ENCODE results near the gene SMAD2.

The SMAD2 gene

GRCh38 chr18:47926101-47926850 lies 4.2 kb downstream of the SMAD2 start:
- no peak for DNase-seq (ENCODE audit: low read depth)
- H3K4me3 ChIP-seq (replicated peaks; ENCODE audit: low read depth, low read length), result no peak overlapping the region
- TF ChIP-seq, protein P1, sequence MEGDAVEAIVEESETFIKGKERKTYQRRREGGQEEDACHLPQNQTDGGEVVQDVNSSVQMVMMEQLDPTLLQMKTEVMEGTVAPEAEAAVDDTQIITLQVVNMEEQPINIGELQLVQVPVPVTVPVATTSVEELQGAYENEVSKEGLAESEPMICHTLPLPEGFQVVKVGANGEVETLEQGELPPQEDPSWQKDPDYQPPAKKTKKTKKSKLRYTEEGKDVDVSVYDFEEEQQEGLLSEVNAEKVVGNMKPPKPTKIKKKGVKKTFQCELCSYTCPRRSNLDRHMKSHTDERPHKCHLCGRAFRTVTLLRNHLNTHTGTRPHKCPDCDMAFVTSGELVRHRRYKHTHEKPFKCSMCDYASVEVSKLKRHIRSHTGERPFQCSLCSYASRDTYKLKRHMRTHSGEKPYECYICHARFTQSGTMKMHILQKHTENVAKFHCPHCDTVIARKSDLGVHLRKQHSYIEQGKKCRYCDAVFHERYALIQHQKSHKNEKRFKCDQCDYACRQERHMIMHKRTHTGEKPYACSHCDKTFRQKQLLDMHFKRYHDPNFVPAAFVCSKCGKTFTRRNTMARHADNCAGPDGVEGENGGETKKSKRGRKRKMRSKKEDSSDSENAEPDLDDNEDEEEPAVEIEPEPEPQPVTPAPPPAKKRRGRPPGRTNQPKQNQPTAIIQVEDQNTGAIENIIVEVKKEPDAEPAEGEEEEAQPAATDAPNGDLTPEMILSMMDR (IDR thresholded peaks at IDR 0.05; ENCODE audit: low read length, missing control alignments), result no peak

DNA sequence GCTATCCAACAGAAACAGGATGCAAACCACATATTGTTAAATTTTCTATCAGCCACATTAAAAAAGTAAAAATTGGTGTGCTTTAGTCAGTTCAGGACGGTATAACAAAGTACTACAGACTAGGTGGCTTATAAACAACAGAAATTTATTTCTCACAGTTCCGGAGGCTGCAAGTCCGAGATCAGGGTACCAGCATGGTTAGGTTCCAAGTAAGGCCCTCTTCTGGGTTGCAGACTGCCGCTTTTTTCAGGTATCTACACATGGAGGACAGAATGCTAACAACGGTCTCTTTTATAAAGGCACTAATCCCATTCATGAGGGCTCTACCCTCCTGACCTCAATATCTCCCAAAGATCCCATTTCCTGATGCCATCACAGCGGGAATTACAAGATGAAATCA lies 10.5 kb downstream of the SMAD2 start:
- TF ChIP-seq, protein P1 (IDR thresholded peaks at IDR 0.05; ENCODE audit: low read length, missing control alignments), result no peak
- no peak for DNase-seq (ENCODE audit: low read depth)
- H3K4me3 ChIP-seq (replicated peaks; ENCODE audit: low read depth, low read length), result no peak overlapping the region

DNA sequence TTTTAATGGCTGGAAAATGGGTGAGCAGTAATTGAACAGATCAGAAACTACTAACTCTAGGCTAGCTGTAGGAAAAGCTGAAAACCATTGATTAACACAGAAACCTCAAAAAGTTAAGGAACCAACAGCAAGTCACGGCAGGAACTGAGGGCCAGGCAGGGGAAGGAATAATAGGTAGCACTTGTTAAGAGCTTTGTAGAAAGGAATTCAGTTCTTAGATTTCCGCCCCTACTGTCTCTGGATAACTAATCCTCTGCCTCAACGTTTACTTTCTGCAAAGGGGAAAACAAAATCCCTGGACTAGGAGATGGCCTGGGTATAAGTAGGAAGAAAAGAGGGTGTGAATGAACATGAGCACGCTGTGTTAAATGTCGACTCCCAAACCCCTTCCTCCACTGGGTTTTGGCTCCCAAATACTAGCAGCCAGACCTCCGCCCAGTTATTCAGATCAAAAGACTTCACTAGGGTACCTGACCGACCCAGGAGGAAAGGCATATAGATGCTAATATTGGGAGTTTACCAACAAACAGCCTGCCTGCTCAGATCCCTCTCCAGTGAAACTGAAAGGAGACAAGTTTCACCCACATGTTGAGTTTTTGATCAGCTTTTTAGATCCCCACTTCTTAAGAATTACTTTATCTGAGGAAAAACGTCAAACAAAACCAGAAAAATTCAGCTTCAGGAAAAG lies 12.4 kb downstream of the SMAD2 start:
- DNase-seq (ENCODE audit: low read depth), result no peak
- no peak overlapping the region for H3K4me3 ChIP-seq (replicated peaks; ENCODE audit: low read depth, low read length)
- TF ChIP-seq, protein P1 (IDR thresholded peaks at IDR 0.05; ENCODE audit: low read length, missing control alignments), result no peak

- H3K4me3 ChIP-seq (replicated peaks; ENCODE audit: low read depth, low read length), result no peak overlapping the region
- TF ChIP-seq, protein P1 (IDR thresholded peaks at IDR 0.05; ENCODE audit: low read length, missing control alignments), result no peak
- no peak for DNase-seq (ENCODE audit: low read depth)
Observed at GRCh38 chr18:47915930-47916329, 14.5 kb downstream of the SMAD2 start.

GRCh38 chr18:47915229-47915628 lies 15.2 kb downstream of the SMAD2 start:
- no peak overlapping the region for H3K4me3 ChIP-seq (replicated peaks; ENCODE audit: low read depth, low read length)
- TF ChIP-seq, protein P1 (IDR thresholded peaks at IDR 0.05; ENCODE audit: low read length, missing control alignments), result no peak
- DNase-seq (ENCODE audit: low read depth), result no peak

DNA sequence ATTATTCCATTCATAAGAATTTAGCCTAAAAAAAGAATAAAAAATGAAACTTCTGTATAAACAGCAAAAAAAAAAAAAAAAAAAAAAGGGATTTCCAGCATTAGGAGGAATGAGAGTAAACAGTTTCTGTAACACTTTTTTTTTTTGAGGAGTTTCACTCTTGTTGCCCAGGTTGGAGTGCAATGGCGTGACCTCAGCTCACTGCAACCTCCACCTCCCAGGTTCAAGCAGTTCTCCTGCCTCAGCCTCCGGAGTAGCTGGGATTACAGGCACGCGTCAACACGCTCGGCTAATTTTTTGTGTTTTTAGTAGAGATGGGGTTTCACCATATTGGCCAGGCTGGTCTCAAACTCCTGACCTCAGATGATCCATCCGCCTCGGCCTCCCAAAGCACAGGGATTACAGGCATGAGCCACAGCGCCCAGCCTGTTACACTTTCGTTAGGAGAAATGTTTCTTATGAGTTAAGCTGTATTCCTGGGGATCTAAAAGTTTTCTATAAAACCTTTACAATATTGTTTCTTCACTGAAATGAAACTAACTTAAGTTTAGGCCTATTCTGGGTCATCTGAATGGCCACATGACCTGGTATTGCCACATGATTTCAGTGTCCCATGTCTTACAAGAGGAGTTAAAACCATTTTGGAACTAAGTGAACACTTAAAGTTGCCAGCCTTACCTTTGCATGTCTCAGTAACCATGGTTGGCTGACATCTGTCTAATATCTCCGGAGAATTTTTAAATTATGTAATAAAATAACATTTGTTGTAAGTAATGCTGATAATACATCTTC lies 17.5 kb downstream of the SMAD2 start:
- H3K4me3 ChIP-seq (replicated peaks; ENCODE audit: low read depth, low read length), result no peak overlapping the region
- TF ChIP-seq, protein P1 (IDR thresholded peaks at IDR 0.05; ENCODE audit: low read length, missing control alignments), result no peak
- no peak for DNase-seq (ENCODE audit: low read depth)

Data from fibroblast of pulmonary artery (primary cell).